ENCODE results near the gene CARTPT.

Gene CARTPT

GRCh38 chr5:71737931-71738539, 19.0 kb downstream of the CARTPT start:
- no peak for DNase-seq (ENCODE audit: low read depth in 3 of 3, low spot score in 1 of 3)

DNA sequence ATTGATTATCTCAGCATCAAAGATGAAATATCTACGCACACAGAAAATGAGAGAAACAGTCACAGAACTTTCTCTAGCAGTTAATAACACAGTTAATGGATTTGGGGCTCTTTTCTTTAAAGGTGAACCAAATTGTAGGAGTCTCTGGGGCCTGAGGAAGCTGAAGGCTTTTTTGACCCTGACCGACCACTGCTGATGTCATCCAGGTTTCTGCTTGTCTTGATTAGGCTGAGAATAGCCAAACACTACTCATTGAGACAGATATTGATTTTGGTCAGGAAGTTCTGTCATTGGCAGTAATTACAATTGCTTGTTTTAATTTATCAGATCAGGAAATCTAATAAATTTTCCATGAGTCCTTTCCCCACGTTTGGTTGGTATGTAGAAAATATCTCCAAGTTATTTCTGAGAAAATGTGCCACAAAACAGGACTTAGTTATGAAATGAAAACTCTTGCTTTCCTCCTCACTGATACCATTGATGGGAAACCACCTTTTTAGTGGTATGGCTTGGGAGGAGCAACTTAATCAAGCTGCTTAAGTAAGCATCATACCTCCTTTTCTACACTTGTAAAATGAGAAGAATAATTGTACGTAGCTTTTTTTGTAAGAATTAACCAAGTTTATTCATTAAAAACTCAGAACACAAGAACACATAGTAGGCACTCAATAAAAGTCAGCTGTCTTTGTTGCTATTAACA, 19.7 kb downstream of the CARTPT start:
- DNase-seq (ENCODE audit: low read depth in 3 of 3, low spot score in 1 of 3): no peak

DNA sequence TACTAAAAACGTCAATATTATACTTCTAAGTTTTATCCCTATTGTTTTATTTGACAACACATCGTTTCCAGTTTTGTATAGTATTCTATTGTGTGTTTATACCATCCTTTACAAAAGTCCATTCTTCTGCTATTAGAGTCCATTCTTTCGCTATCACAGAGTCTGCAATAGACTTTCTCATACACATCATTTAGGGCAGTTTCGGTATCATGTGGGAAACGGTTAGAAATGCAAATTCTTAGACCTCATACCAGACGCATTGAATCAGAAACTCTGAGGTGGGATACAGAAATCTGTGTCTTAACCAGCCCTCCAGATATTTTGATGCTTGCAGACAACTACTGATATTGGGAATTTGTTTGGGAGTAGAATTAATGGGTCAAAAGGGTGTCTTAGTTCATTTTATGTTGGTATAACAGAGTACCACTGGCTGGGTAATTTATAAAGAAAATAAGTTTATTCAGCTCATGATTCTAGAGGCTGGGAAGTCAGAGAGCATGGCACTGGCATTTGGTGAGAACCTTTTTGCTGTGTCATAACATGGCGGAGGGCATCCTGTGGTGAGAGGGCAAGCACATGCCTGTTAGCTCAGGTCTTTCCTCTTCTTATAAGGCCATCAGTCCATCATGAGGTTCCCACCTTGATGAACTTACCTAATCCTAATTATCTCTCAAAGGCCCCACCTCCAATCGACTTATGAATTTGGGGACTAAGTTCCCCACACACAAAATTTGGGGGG, 21.1 kb downstream of the CARTPT start:
- no peak for DNase-seq (ENCODE audit: low read depth in 3 of 3, low spot score in 1 of 3)

GRCh38 chr5:71743155-71743554, 24.1 kb downstream of the CARTPT start:
- DNase-seq (ENCODE audit: low read depth in 3 of 3, low spot score in 1 of 3): no peak

DNA sequence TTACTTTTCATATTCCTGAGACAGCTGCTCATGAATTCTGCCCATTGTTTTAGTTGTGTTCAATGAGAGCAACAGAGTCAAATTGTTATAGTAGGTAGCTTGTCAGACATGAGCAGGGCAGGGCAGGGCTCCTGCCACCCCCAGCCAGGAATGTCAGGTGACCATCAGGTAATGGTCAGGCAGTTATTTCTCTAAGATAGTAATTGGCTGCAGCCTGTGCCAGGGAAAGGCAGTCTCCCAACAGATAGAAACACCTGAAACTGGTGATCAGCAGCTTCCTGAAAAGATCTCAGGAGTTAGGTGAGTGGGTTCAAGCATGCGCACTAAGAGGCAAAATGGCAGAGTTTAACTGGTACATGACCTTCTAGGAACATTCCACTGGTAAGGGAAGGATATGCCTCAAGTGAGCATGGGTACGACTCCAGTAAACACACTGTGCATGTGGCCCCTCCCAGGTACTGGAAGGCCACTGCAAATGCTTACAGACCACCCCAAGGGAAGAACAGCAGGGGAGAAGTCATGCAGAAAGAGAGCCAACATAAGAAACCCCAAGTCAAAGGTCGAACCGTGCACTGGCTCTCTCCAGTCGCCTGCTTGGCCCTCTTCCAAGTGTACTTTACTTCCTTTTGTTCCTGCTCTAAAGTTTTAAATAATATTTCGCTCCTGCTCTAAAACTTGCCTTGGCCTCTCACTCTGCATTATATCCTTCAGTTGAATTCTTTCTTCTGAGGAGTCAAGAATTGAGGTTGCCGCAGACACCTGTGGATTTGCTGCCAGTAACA, 25.1 kb downstream of the CARTPT start:
- DNase-seq (ENCODE audit: low read depth in 3 of 3, low spot score in 1 of 3): no peak

DNA sequence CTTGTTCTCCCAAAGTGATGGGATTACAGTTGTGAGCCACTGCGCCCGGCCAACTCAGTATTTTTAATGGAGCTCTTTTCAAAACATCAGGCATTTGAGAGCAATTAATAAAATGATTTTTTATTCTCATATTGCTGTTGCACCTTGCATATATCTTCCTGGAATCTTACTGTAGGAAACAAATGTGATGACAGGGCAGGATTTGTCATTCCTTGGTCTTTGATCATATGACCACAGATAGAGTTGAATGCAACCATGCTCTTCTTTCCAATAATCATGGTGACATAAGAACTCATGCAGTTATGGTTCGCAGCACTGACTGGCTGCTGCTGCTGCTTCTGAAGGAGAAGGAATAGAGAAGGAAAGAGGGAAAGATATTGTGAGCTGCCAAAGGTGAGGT, 28.1 kb downstream of the CARTPT start:
- no peak for DNase-seq (ENCODE audit: low read depth in 3 of 3, low spot score in 1 of 3)

- no peak for DNase-seq (ENCODE audit: low read depth in 3 of 3, low spot score in 1 of 3)
Measured at GRCh38 chr5:71748360-71748759, 29.3 kb downstream of the CARTPT start.

DNA sequence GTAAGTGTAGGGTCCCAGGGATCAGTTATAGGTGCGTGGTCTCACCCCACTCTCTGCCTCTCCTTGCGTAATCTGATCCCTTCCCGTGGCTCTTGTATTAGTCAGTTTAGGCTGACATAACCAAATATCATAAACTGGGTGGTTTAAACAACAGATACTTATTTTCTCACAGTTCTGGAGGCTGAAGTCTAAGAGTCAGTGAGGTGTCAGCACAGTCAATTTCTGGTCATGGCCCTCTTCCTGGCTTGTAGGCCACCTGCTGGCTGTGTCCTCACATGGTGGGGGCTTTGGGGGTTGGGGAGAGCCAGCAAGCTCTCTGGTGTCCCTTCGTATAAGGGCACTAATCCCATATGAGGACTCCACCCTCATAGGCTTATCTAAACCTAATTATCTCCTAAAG, 32.3 kb downstream of the CARTPT start:
- no peak for DNase-seq (ENCODE audit: low read depth in 3 of 3, low spot score in 1 of 3)

GRCh38 chr5:71752441-71753190, 33.5 kb downstream of the CARTPT start:
- DNase-seq (ENCODE audit: low read depth in 3 of 3, low spot score in 1 of 3): no peak

- DNase-seq (ENCODE audit: low read depth in 3 of 3, low spot score in 1 of 3): peak in 1 of 3 donors; percentile 9
Measured at GRCh38 chr5:71757590-71758543, 38.8 kb downstream of the CARTPT start.

GRCh38 chr5:71762826-71763225, 43.8 kb downstream of the CARTPT start:
- DNase-seq (ENCODE audit: low read depth in 3 of 3, low spot score in 1 of 3): no peak

GRCh38 chr5:71767661-71768060, 48.6 kb downstream of the CARTPT start:
- no peak for DNase-seq (ENCODE audit: low read depth in 3 of 3, low spot score in 1 of 3)

DNA sequence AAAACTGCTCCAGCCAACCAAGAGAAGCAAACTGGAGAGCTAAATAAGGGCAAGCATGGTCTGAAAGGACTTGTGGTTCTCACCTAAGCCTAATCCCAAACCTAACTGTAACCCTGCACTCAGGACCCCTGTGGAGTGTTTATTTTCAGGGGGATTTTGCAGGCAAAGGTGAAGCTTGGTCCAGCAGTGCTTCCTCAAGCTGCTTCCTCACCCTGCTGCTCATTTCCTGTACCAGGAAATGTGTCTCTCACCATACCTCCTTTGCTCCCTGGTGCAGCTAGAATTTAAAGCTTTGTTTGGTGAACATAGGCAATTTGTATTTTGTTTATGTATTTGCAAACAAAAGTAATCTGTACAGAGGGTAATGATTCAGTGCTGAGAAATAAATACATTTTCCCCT, 50.2 kb downstream of the CARTPT start:
- DNase-seq (ENCODE audit: low read depth in 3 of 3, low spot score in 1 of 3): no peak

- no peak for DNase-seq (ENCODE audit: low read depth in 3 of 3, low spot score in 1 of 3)
Measured at GRCh38 chr5:71770381-71770780, 51.3 kb downstream of the CARTPT start.

All from stimulated activated CD4-positive, alpha-beta T cell treated with anti-CD3 and anti-CD28 coated beads, TNF-alpha, amount 100 ng/mL, for 1 hour (primary cell).